ENCODE data around the gene DDAH1.

DDAH1 gene

DNA sequence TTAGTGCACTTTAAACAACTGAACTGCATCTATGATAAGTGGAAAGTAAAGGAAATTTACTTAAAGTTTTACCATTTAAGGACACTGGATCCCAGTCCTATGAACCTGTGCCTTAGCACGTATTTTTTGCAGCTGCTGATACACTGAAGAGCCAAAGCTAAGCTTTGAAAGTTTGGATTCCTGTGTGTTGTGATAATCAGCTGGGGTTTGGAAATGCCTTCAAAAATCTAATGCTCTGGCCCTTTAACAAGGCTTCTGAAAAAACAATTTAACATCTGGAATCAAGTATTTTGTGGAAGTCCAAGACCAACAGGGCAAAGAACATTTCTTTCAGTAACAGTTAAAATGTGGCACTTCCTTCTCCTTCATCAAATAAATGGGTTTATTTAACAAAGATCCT, 51.8 kb downstream of the DDAH1 start:
- H3K27ac ChIP-seq (ENCODE audit: low read depth, low read length): no peak overlapping the region
- no peaks in the 10 kb centered on the region for H3K4me1 ChIP-seq (ENCODE audit: control insufficient read depth, low read length)
- H3K4me3 ChIP-seq (ENCODE audit: low read length): no peak overlapping the region
- H3K27me3 ChIP-seq (ENCODE audit: control insufficient read depth, low read length): no peaks in the 10 kb centered on the region
- H3K9me3 ChIP-seq (ENCODE audit: control insufficient read depth, insufficient read depth, low read length): no peaks in the 10 kb centered on the region
- no peak for TF ChIP-seq EZH2phosphoT487 (IDR thresholded peaks at IDR 0.05; ENCODE audit: borderline replicate concordance, low read length)
- TF ChIP-seq, protein P1, sequence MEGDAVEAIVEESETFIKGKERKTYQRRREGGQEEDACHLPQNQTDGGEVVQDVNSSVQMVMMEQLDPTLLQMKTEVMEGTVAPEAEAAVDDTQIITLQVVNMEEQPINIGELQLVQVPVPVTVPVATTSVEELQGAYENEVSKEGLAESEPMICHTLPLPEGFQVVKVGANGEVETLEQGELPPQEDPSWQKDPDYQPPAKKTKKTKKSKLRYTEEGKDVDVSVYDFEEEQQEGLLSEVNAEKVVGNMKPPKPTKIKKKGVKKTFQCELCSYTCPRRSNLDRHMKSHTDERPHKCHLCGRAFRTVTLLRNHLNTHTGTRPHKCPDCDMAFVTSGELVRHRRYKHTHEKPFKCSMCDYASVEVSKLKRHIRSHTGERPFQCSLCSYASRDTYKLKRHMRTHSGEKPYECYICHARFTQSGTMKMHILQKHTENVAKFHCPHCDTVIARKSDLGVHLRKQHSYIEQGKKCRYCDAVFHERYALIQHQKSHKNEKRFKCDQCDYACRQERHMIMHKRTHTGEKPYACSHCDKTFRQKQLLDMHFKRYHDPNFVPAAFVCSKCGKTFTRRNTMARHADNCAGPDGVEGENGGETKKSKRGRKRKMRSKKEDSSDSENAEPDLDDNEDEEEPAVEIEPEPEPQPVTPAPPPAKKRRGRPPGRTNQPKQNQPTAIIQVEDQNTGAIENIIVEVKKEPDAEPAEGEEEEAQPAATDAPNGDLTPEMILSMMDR (IDR thresholded peaks at IDR 0.05; ENCODE audit: low read depth, low read length, poor library complexity, severe bottlenecking): no peak
- H4K20me1 ChIP-seq (ENCODE audit: control insufficient read depth, insufficient read depth, low read depth, low read length): no peaks in the 10 kb centered on the region
- no peaks in the 10 kb centered on the region for H3K9me2 ChIP-seq (replicated peaks; ENCODE audit: control insufficient read depth, low read length)
- no peak overlapping the region for H3K4me2 ChIP-seq (ENCODE audit: low read length)
- no peaks in the 10 kb centered on the region for H3F3A ChIP-seq (ENCODE audit: control insufficient read depth, insufficient read depth)
- H3K79me2 ChIP-seq (ENCODE audit: control insufficient read depth, low read length): no peaks in the 10 kb centered on the region
- H3K36me3 ChIP-seq (ENCODE audit: control insufficient read depth, low read length): no peaks in the 10 kb centered on the region

DNA sequence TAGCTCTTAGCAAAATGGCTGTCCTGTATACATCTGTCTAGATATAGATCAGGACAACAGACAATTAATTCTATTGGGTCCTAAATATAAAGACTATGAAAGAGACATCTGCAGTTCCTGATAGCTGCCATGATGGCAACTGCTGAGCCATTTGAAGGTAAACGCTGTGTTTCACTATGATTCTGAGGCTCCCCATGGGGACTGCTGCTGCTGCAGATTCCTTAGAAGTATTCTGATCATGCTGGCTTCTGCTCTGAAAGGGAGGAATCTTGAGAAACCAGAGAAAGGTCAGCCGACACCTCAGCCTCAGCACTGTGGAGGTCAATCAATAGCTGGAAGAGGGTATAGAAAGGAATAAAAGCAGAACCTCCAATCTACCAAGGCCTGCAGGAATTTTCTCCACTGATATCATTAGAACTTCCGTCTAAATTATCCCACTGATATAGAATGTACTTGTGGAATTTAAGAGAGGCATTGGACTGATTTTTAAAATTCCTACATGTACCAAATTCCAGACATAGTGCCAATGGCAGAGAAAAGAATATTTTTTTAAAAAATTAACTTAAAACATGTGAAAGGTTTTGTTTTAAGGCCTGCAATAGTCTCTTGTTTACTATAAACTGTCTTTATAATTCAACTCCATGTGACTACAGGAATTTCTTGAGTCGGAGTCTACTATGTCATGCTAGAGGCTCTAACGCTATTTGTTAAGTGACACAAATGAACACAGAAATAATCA, 53.2 kb downstream of the DDAH1 start:
- Histone ChIP-seq H3K27me3 (ENCODE audit: control insufficient read depth, low read length) (no peaks in the 10 kb centered on the region), H3K27ac (ENCODE audit: low read depth, low read length) (no peak overlapping the region), H3K4me2 (ENCODE audit: low read length) (no peak overlapping the region), H3K4me1 (ENCODE audit: control insufficient read depth, low read length) (no peaks in the 10 kb centered on the region), H3K9me2 (replicated peaks; ENCODE audit: control insufficient read depth, low read length) (no peaks in the 10 kb centered on the region), H3K79me2 (ENCODE audit: control insufficient read depth, low read length) (no peaks in the 10 kb centered on the region), H3K9me3 (ENCODE audit: control insufficient read depth, insufficient read depth, low read length) (no peaks in the 10 kb centered on the region), H3K36me3 (ENCODE audit: control insufficient read depth, low read length) (no peaks in the 10 kb centered on the region), H3K4me3 (ENCODE audit: low read length) (no peak overlapping the region), H4K20me1 (ENCODE audit: control insufficient read depth, insufficient read depth, low read depth, low read length) (no peaks in the 10 kb centered on the region), H3F3A (ENCODE audit: control insufficient read depth, insufficient read depth) (no peaks in the 10 kb centered on the region)
- TF ChIP-seq EZH2phosphoT487 (IDR thresholded peaks at IDR 0.05; ENCODE audit: borderline replicate concordance, low read length): no peak
- TF ChIP-seq, protein P1 (IDR thresholded peaks at IDR 0.05; ENCODE audit: low read depth, low read length, poor library complexity, severe bottlenecking): no peak

DNA sequence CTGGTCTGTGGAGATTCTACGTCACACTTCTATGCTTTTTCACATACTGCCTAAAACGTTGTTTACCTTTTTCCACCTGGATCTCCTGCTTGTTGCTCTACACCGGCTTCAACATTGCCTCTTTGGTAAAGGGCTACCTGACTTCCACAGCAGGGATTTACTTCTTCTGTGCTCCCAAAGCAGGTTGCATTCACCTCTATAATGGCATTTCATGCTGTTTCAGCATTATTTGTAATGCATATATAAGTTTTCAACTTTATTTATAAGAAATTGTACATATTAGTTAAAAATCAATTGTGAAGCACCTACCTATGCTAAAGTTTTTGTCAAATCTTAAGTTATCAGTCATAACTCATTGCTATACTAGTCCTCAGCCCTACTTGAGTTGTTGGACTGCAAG, 55.4 kb downstream of the DDAH1 start:
- Histone ChIP-seq H3K27ac (ENCODE audit: low read depth, low read length) (no peak overlapping the region), H3K79me2 (ENCODE audit: control insufficient read depth, low read length) (no peaks in the 10 kb centered on the region), H3K9me2 (replicated peaks; ENCODE audit: control insufficient read depth, low read length) (no peaks in the 10 kb centered on the region), H3K27me3 (ENCODE audit: control insufficient read depth, low read length) (no peaks in the 10 kb centered on the region), H3F3A (ENCODE audit: control insufficient read depth, insufficient read depth) (no peaks in the 10 kb centered on the region), H3K4me2 (ENCODE audit: low read length) (no peak overlapping the region), H3K9me3 (ENCODE audit: control insufficient read depth, insufficient read depth, low read length) (no peaks in the 10 kb centered on the region), H3K36me3 (ENCODE audit: control insufficient read depth, low read length) (no peaks in the 10 kb centered on the region), H3K4me3 (ENCODE audit: low read length) (no peak overlapping the region), H3K4me1 (ENCODE audit: control insufficient read depth, low read length) (no peaks in the 10 kb centered on the region), H4K20me1 (ENCODE audit: control insufficient read depth, insufficient read depth, low read depth, low read length) (no peaks in the 10 kb centered on the region)
- TF ChIP-seq EZH2phosphoT487 (IDR thresholded peaks at IDR 0.05; ENCODE audit: borderline replicate concordance, low read length): no peak
- TF ChIP-seq, protein P1 (IDR thresholded peaks at IDR 0.05; ENCODE audit: low read depth, low read length, poor library complexity, severe bottlenecking): no peak
